ENCODE results near the gene MED7.

DNA sequence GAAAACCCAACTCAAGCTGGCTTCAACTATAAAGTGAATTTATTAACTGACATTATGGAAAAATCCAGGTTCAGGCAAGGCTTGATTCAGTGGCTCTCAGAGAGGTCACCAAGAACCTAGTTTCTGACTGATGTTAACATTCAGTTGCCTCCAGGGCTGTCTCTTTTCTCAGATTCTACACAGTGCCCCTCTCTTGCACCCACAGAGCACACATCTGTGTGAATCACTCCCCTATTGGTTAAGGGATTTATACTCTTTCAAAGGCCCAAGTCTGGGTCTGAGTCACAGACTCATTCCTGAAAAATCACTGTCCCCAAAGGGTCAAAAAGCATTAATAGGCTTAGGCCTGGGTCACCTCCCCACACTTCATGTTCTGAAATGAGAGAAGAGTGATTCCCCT, 27.7 kb downstream of the MED7 start:
- TF ChIP-seq, protein P1, sequence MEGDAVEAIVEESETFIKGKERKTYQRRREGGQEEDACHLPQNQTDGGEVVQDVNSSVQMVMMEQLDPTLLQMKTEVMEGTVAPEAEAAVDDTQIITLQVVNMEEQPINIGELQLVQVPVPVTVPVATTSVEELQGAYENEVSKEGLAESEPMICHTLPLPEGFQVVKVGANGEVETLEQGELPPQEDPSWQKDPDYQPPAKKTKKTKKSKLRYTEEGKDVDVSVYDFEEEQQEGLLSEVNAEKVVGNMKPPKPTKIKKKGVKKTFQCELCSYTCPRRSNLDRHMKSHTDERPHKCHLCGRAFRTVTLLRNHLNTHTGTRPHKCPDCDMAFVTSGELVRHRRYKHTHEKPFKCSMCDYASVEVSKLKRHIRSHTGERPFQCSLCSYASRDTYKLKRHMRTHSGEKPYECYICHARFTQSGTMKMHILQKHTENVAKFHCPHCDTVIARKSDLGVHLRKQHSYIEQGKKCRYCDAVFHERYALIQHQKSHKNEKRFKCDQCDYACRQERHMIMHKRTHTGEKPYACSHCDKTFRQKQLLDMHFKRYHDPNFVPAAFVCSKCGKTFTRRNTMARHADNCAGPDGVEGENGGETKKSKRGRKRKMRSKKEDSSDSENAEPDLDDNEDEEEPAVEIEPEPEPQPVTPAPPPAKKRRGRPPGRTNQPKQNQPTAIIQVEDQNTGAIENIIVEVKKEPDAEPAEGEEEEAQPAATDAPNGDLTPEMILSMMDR (conservative IDR thresholded peaks at IDR 0.05), result no peak
- TF ChIP-seq ZFX (IDR thresholded peaks at IDR 0.05), result no peak

Measured in C4-2B (cell line).